ENCODE measurements around the gene CUL9.
"Not testable (repeated sequence)": the region's sequence is repeated elsewhere in the genome, so short reads cannot be mapped to it uniquely, and the experiment has no call there.

The CUL9 gene
- 96.5 to 101 reads per million in 2 donors for total RNA-seq

- peak; percentile 70 for DNase-seq
Measured at GRCh38 chr6:43181942-43182860, at the start of gene CUL9. Gene CUL9, plus strand, starts transcription at chr6:43182196. Its CDS starts 2,115 bp downstream, at chr6:43184311.

GRCh38 chr6:43138267-43138666 is 43.7 kb upstream of the CUL9 start:
- no peak for DNase-seq

GRCh38 chr6:43139973-43140372 is 42.0 kb upstream of the CUL9 start:
- not testable (repeated sequence) for DNase-seq

GRCh38 chr6:43141644-43142043 is 40.4 kb upstream of the CUL9 start:
- no peak for DNase-seq

GRCh38 chr6:43142101-43142500 is 39.9 kb upstream of the CUL9 start:
- DNase-seq: no peak

- peak; percentile 55 for DNase-seq
Measured at GRCh38 chr6:43143235-43144128, 38.5 kb upstream of the CUL9 start.

- DNase-seq: no peak
Measured at GRCh38 chr6:43144879-43145278, 37.1 kb upstream of the CUL9 start.

GRCh38 chr6:43146261-43146660 is 35.7 kb upstream of the CUL9 start:
- no peak for DNase-seq

GRCh38 chr6:43146709-43147688 is 35.0 kb upstream of the CUL9 start:
- DNase-seq: no peak

GRCh38 chr6:43147691-43148477 is 34.1 kb upstream of the CUL9 start:
- no peak for DNase-seq

- no peak for DNase-seq
Measured at GRCh38 chr6:43149265-43149664, 32.7 kb upstream of the CUL9 start.

- no peak for DNase-seq
Measured at GRCh38 chr6:43150051-43150751, 31.8 kb upstream of the CUL9 start.

- DNase-seq: no peak
Measured at GRCh38 chr6:43159599-43159998, 22.4 kb upstream of the CUL9 start.

- no peak for DNase-seq
Measured at GRCh38 chr6:43163899-43164298, 18.1 kb upstream of the CUL9 start.

- DNase-seq: no peak
Measured at GRCh38 chr6:43170417-43170930, 11.5 kb upstream of the CUL9 start.

- DNase-seq: peak; percentile 98
Measured at GRCh38 chr6:43170931-43171706, 10.9 kb upstream of the CUL9 start, which contains the start of gene SRF. Gene SRF, plus strand, starts transcription at chr6:43171269. Its CDS starts 388 bp downstream, at chr6:43171657.

GRCh38 chr6:43171707-43172103 is 10.3 kb upstream of the CUL9 start:
- DNase-seq: peak; percentile 29

- peak; percentile 49 for DNase-seq
Measured at GRCh38 chr6:43172104-43173007, 9.6 kb upstream of the CUL9 start.
